SIG-M5 (cell line): ENCODE results near the gene PARD3B.

Source experiments
- DNase-seq: peaks from one replicate; lab custom pipeline; 2025; lab: John Stamatoyannopoulos, UW

The PARD3B gene

DNA sequence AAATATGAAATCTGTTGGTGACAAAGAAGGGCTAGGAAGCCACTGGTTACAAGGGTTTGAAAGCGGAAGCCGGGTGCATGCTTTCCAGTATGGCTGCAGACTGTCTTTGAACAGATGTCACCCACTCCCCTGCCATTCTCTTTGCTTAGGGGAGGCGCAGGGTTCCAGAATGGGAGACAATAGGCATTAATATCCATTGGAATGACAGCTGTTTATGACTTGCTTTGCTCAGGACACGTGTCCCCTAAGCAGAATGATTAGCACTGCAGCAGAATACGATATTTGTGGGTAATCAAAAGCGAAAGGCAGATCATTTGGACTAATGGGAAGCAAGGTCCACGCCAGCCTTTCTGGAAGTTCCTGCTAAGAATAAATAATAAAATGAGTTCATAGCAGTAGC, 1111.2 kb downstream of the PARD3B start:
- DNase-seq: no peak

DNA sequence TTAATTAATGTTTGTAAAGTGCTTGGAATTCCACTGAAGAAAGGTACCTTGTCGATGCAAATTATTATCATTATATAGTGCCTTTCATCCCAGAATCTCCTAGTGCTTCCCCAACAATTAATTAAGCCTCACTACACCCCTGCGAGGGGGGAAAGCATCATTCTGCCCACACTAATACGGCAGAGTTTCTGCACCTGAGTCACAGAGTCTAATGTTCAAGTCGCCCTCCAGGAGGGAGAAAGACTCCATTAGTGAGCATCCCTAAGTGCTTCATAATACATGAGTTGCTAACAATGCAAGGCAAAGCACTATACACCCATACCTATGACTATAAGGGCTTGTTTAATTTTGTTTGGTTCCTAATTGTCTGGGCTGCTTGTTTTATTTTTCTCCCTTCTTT, 1111.7 kb downstream of the PARD3B start:
- no peak for DNase-seq

DNA sequence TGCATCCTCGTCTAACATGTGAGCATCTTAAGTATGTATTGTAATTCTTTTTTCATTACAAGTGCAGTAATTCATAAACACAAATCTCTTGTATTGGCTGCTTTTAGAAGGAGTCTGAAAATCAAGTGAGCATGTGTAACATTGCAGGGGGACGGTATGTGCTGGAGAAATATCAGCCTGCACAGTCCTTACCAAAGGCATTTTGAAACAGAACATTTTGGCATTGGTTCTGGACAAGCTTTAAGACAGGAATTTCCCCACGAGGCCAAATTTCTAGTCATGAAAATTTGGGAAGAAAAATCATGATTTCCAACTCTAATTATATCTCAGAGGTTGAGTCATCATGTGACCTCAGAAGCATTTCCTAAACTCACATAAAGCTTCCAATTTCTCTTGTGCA, 1112.3 kb downstream of the PARD3B start:
- DNase-seq: no peak

DNA sequence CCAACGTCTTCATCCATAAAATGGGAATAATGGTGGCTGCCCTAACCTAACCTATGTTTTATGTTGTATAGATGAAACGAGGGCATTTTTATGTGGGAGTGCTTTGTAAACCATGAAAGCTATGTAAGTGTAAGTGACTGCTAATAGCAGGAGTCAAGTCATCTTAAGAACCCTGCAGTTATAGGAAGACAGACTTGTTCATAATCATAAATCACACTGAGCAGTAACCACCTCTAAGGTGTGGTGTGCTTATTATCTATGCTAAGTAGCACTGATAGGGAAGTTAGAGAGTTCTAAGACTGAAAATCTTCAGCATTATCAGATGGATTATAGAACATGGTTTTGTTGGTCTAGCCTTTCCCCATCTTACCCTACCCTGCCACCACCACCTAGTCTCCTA, 1112.8 kb downstream of the PARD3B start:
- no peak for DNase-seq

DNA sequence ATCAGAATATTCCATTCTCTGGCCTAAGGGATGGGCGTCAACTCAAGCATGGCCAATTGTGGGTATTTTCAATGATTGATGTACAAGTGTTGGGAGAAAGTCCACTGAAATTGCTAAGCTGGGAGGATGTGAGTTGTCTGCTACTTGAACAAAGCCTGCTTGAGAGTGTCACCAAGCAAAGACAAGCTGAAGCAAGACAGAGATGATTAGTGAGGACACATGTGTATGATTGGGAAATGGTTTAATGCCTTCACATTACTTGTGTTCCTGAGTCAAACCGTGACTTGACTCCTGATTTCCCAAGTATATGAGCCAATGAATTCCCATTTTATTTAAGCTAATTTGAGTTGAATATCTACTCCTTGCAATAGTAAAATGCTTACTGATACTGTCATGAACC, 1113.3 kb downstream of the PARD3B start:
- DNase-seq: no peak

DNA sequence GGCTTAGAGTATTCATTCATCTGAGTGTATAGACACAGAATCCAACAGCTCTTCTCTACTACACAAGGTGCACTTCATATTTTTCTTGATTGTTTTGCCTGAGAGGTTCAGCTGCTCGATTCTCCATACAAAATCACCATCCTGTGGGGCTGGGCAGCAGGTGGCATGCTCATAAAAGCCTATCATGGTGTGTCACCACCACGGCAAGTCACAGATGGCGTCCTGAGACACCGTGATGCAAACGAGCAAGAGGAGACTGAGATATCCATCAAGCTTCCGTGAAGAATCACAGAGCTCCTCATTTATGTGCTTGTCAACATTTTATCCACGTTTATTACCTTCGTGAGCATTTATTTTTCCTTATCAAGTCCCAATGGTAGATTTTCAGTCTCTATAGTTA, 1114.6 kb downstream of the PARD3B start:
- DNase-seq: no peak

DNA sequence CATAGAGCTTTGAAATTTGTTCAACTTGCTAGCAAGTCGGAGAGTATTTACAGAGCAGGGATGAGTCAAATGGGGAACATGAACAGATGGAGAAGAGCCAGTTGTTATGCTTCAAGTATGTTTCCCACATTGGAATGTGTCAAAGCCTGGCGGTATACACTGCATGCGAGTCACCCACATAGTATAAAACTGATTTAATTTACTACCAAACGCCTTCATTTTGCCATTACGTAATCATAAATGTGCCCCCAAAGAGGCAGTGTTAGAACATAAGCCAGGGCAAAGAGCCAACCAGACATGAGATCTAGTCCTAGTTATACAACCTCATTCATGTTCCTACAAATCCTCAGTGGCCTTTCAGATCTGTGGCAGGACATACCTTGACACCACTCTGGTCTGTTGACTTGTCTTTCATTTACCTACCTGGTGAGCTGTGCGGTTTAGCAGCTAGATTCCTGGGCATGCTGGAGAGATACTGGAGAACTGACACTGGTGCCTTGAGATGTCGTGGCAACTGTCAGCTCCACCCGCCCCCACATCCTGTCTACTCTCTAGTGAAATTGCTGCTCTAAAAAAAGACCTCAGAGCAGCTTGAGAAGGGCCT, 1115.3 kb downstream of the PARD3B start:
- DNase-seq: no peak

DNA sequence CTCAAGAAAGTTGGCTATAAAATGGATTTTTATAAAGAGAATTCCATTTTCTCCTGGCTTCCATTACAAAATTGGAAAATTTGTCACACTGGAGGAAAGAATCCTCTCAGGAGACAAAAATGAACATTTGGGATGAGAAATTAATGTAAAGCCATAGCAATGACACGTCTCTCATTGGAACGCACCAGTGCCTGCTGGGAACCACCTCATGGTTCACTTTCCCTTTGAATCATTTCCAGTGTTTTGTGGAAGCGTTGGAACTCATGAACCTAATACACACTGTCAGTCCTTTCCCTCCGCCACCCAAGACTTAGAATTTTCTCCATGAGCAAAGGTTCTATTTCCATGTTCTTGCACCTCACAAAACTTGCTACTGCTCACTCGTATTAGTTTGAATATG, 1116.0 kb downstream of the PARD3B start:
- DNase-seq: no peak

DNA sequence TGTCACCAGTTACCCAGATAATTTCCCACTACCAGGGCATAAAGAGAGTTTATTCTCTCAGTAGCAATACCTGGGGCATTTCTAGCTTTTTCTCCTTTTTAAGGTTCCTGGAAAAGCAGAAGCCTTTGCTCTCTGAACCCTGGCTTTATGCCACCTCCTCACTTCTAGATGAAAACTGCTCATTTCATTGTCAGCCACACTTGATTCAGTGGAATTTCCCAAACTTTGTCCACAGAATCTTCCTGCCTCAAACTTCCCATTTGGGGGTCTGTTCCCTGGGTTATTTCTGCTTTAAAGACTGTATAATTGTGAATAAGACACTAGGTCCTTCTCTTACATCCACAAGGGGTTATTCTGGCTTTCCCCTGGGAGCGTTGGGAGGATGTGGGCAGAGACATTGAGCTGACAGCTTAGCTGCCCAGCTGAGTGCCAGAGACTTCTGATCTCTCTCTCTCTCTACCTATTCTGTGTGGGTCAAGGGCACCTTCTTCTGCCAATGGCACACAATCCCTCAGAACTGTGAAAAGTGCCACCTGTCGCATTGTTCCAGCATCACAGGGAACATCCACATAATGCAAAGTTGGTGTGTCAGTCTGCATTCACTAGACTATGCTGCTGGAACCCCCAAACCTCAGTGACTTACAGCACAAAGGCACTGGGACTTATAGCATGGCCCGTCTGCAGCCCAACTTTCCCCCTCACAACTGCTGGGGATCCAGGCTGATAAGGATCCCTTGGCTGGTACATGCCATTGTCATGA, 1117.1 kb downstream of the PARD3B start:
- no peak for DNase-seq

DNA sequence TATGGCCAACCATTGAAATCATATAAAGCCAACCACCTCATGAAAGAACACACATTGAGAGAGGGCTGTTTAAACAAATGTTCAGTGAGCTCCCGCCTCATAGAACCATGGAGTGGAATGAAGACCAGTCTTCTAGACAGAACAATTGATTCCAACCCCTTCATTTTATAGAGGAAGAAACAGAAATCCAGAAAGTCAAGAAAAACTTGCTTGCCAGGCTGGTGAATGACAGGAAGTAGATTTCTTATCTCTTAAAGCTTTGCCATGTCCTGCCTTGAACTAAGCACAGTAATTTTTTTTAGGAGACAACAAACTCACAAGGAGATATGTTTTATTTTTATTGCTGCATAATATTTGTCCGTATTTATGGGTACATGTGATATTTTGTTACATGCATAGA, 1120.5 kb downstream of the PARD3B start:
- no peak for DNase-seq
